Ishikawa (cell line): ENCODE measurements around the gene NIPAL4.

Source experiments
- CEBPB ChIP-seq: IDR thresholded peaks from 2 replicates; pipeline ENCODE4 v1.6.1; 2012
- CREB1 ChIP-seq: IDR thresholded peaks from 2 replicates; pipeline ENCODE4 v1.6.1; 2012; ENCODE audit warnings: low read depth
- EGR1 ChIP-seq: IDR thresholded peaks from 2 replicates; pipeline ENCODE4 v1.6.1; 2012
- EP300 ChIP-seq: IDR thresholded peaks from 2 replicates; pipeline ENCODE4 v1.6.1; 2012; ENCODE audit warnings: borderline replicate concordance
- FOXM1 ChIP-seq: IDR thresholded peaks from 2 replicates; pipeline ENCODE4 v1.6.1; 2012; ENCODE audit warnings: low read depth, borderline replicate concordance
- NFIC ChIP-seq: IDR thresholded peaks from 2 replicates; pipeline ENCODE4 v1.6.1; 2012
- RAD21 ChIP-seq: IDR thresholded peaks from 2 replicates; pipeline ENCODE4 v1.6.1; 2012; ENCODE audit warnings: low read depth
- TAF1 ChIP-seq: IDR thresholded peaks from 2 replicates; pipeline ENCODE4 v1.6.1; 2012; ENCODE audit warnings: low read depth, mild to moderate bottlenecking
- TCF12 ChIP-seq: IDR thresholded peaks from 2 replicates; pipeline ENCODE4 v1.6.1; 2012; ENCODE audit warnings: low read depth
- TEAD4 ChIP-seq: IDR thresholded peaks from 2 replicates; pipeline ENCODE4 v1.6.1; 2012
- YY1 ChIP-seq: IDR thresholded peaks from 2 replicates; pipeline ENCODE4 v1.6.1; 2012; ENCODE audit warnings: low read depth
- ZBTB7A ChIP-seq: IDR thresholded peaks from 2 replicates; pipeline ENCODE4 v1.6.1; 2012; ENCODE audit warnings: low read depth
- TF ChIP-seq, protein P1 (sequence below): IDR thresholded peaks from 2 replicates; pipeline ENCODE4 v1.6.1; 2012
- TF ChIP-seq, protein P2 (sequence below): IDR thresholded peaks from 2 replicates; pipeline ENCODE4 v1.6.1; 2012; ENCODE audit warnings: low read depth, mild to moderate bottlenecking
- TF ChIP-seq, protein P3 (sequence below): IDR thresholded peaks from 2 replicates; pipeline ENCODE4 v1.6.1; 2012

NIPAL4 gene

DNA sequence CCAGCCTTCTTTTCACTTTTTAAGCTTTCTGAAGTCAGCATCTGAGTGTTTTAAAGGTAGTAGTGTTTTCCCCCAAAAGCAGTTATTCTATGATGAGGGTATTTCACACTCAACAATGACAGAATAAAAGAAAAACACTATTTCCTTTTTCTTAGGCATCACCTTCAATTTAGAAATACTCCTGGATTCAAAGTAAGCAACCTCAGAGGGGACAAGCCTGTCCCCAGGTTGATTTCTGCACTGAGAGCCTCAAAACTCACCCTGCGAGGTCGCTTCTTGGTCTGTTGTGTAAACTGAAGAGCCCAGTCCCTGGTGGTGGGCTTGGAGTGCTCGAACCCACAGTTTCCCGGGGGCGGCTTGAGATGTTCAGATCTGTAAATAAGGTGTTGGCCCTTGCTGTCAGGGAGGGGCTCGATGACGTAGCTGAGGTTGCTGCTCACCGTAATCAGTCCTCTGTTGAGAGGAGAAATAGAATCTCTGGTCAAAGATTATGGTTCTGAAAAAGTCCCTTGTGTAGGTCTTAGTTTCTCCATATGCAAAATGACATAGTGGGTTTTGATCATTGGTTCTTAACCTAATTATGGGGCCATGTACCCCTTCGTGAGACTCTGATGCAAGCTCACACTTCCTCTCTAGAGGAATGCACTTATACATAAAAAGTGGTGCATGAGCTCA lies 59.7 kb downstream of the NIPAL4 start:
- TF ChIP-seq, protein P1, sequence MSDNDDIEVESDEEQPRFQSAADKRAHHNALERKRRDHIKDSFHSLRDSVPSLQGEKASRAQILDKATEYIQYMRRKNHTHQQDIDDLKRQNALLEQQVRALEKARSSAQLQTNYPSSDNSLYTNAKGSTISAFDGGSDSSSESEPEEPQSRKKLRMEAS = no peak
- TF ChIP-seq NFIC (no peak), CREB1 (no peak), ZBTB7A (no peak), CEBPB (no peak), RAD21 (no peak), FOXM1 (no peak), TCF12 (no peak), YY1 (no peak), EP300 (no peak)
- TF ChIP-seq, protein P2, sequence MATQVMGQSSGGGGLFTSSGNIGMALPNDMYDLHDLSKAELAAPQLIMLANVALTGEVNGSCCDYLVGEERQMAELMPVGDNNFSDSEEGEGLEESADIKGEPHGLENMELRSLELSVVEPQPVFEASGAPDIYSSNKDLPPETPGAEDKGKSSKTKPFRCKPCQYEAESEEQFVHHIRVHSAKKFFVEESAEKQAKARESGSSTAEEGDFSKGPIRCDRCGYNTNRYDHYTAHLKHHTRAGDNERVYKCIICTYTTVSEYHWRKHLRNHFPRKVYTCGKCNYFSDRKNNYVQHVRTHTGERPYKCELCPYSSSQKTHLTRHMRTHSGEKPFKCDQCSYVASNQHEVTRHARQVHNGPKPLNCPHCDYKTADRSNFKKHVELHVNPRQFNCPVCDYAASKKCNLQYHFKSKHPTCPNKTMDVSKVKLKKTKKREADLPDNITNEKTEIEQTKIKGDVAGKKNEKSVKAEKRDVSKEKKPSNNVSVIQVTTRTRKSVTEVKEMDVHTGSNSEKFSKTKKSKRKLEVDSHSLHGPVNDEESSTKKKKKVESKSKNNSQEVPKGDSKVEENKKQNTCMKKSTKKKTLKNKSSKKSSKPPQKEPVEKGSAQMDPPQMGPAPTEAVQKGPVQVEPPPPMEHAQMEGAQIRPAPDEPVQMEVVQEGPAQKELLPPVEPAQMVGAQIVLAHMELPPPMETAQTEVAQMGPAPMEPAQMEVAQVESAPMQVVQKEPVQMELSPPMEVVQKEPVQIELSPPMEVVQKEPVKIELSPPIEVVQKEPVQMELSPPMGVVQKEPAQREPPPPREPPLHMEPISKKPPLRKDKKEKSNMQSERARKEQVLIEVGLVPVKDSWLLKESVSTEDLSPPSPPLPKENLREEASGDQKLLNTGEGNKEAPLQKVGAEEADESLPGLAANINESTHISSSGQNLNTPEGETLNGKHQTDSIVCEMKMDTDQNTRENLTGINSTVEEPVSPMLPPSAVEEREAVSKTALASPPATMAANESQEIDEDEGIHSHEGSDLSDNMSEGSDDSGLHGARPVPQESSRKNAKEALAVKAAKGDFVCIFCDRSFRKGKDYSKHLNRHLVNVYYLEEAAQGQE = no peak

DNA sequence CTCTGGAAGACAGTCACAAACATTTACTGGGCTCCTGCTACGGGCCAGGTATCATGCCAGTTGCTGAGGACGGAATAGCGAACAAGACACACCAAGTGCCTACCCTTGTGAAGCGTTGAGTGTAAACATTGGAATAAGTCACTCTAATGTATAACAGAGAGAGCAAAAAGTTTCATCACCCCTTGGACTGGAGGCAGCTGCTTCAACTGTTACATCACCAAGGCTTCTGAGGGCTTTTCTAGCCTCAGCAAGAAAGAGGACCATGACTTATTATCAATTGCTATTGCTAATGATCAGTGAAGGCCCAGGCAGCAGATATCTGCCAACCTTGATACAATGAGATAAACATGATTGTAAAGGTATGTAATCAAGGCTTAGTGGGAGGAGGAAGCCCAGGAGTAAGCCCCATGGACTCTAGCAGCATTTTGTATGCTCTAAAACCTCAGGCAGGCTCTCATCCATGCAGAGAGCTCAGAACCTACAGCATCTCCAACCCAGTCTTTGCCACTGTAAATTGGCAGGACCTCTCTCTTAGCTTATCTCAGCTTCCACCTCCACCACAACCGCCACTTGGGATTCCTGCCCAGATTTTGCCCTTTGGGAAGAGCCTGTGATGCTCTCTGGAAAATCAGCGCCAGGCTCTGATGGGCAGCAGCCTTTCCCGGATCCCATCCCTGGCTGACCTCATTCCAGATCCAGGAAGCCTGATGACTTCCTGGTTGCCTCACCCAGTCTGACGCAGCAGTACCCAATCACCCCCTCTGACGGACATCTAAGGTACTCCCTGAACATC lies 61.1 kb downstream of the NIPAL4 start:
- TF ChIP-seq, protein P2 = no peak
- TF ChIP-seq FOXM1 (no peak), YY1 (no peak), RAD21 (no peak), ZBTB7A (no peak), EP300 (no peak), CREB1 (no peak), EGR1 (no peak), TAF1 (no peak)

DNA sequence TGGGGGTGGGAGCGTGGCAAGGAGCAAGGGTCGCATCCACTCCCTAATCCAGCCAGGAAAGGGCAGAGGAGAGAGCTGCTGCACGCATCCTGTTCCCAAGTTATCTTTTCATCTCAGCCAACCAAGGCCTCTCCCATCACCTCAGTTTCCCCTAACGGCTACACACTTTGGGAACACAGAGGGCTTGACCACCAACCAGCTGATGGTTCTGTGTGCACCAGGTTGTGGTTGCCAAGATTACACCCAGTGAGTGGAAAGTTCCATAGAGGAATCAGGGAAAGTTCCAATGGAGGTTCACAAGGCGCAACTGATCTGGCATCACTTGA lies 61.7 kb downstream of the NIPAL4 start:
- TF ChIP-seq EP300 (no peak), CEBPB (no peak), EGR1 (no peak), TEAD4 (no peak)
- TF ChIP-seq, protein P2 = no peak

DNA sequence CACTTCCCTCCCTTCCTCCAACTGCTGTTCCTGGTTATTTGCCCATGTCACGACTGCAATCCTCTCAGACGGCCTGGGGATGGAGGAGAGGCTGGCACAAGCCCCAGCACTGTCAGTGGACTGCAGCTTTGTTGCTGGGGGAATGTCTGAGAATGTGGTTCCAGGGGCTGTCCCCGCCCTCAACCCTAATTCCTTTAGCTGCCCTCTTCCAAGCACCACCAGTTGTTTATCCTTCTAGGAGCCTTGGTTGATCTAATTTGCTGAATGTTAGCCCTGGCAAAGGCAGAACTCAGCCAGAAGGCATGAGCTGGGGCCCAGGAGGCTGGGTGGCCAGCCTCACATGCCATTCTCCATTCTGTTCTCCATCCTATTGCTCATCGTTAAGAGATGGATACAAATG lies 64.0 kb downstream of the NIPAL4 start:
- TF ChIP-seq, protein P1 = no peak
- TF ChIP-seq ZBTB7A (no peak), RAD21 (no peak), NFIC (no peak), CEBPB (no peak), EP300 (no peak), CREB1 (no peak)
- TF ChIP-seq, protein P3, sequence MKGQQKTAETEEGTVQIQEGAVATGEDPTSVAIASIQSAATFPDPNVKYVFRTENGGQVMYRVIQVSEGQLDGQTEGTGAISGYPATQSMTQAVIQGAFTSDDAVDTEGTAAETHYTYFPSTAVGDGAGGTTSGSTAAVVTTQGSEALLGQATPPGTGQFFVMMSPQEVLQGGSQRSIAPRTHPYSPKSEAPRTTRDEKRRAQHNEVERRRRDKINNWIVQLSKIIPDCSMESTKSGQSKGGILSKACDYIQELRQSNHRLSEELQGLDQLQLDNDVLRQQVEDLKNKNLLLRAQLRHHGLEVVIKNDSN = no peak
